ENCODE data around the gene ABCC1. TPM values are rescaled to one million over a fixed set of nuclear protein-coding genes. Genes with fewer than 3 reads are reported as not detected.

ABCC1 gene
- total and polyA plus RNA-seq, 4 donors: 12.4 to 41.5 (median 31.3) TPM

DNA sequence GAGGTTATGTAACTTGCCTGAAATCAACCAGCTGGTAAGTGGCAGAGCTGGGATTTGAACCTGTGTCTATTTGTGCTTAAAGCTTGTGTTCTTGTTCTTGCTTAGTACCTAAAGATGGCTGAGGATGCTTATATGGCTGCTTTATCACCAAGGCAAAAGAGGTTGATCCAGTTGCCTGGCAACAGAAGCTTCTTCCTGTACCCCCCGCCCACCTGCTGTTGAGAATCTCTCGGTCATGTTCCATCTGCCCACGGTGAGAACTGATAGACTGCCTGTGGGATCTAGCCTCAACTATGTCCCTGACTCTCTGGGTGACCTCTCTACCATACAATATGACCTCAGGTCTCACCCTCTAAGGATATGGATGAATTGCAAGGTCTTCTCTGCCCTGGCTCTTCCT is 213.2 kb downstream of the ABCC1 start:
- H3K4me1 ChIP-seq (ENCODE audit: control insufficient read depth in 5 of 5, insufficient read depth in 5 of 5, low read length in 5 of 5): no peaks in the 10 kb centered on the region
- ATAC-seq (ENCODE audit: insufficient read depth, low FRiP score): no peak
- no peak overlapping the region for H3K27ac ChIP-seq (ENCODE audit: low read depth in 1 of 2, low read length in 1 of 2)
- no peak for DNase-seq
- H3K9ac ChIP-seq (ENCODE audit: insufficient read depth in 1 of 2, low read length in 2 of 2): no peak overlapping the region
- peaks cover 0 to 14% (median 9%) of the 10 kb centered on the region in 4 donors for H3K9me3 ChIP-seq (ENCODE audit: control insufficient read depth in 4 of 4, insufficient read depth in 3 of 4, low read length in 3 of 4)
- no peaks in the 10 kb centered on the region for H3K27me3 ChIP-seq (ENCODE audit: control insufficient read depth in 3 of 3, insufficient read depth in 3 of 3, low read length in 2 of 3)
- 80 to 85% methylated on average over 3 of the region's 3 CpGs for WGBS, 2 donors
- H3K36me3 ChIP-seq (ENCODE audit: control insufficient read depth in 4 of 4, insufficient read depth in 4 of 4, low read length in 4 of 4): peaks cover 0 to 16% (median 0%) of the 10 kb centered on the region in 4 donors
- H3K4me3 ChIP-seq: no peak overlapping the region
- TF ChIP-seq, protein P1, sequence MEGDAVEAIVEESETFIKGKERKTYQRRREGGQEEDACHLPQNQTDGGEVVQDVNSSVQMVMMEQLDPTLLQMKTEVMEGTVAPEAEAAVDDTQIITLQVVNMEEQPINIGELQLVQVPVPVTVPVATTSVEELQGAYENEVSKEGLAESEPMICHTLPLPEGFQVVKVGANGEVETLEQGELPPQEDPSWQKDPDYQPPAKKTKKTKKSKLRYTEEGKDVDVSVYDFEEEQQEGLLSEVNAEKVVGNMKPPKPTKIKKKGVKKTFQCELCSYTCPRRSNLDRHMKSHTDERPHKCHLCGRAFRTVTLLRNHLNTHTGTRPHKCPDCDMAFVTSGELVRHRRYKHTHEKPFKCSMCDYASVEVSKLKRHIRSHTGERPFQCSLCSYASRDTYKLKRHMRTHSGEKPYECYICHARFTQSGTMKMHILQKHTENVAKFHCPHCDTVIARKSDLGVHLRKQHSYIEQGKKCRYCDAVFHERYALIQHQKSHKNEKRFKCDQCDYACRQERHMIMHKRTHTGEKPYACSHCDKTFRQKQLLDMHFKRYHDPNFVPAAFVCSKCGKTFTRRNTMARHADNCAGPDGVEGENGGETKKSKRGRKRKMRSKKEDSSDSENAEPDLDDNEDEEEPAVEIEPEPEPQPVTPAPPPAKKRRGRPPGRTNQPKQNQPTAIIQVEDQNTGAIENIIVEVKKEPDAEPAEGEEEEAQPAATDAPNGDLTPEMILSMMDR (IDR thresholded peaks at IDR 0.05; ENCODE audit: control extremely low read depth, extremely low read depth): no peak

DNA sequence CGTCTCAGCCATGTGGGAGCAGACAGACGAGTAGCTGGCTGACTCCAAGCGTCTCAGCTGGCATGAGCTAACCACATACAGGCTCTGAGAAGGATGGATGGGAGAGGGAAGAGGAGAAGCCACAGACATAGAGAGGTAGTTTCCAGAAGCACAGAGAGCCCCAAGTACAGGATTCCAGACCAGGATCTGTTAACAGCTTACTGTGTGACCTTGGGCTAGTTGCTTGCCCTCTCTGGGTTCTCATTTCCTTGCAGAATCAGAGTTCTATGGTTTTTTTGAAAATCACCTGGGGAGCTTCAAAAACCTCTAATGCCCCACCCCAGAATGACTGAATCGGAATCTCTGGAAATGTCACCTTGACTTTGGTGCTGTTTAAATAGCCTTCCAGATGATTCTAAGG is 213.7 kb downstream of the ABCC1 start:
- no peak overlapping the region for H3K9ac ChIP-seq (ENCODE audit: insufficient read depth in 1 of 2, low read length in 2 of 2)
- H3K4me3 ChIP-seq: no peak overlapping the region
- no peak overlapping the region for H3K27ac ChIP-seq (ENCODE audit: low read depth in 1 of 2, low read length in 1 of 2)
- ATAC-seq (ENCODE audit: insufficient read depth, low FRiP score) (no peak), DNase-seq (no peak)
- WGBS, 2 donors: 87 to 99% methylated on average over 4 of the region's 4 CpGs
- no peaks in the 10 kb centered on the region for H3K4me1 ChIP-seq (ENCODE audit: control insufficient read depth in 5 of 5, insufficient read depth in 5 of 5, low read length in 5 of 5)
- no peaks in the 10 kb centered on the region for H3K27me3 ChIP-seq (ENCODE audit: control insufficient read depth in 3 of 3, insufficient read depth in 3 of 3, low read length in 2 of 3)
- TF ChIP-seq, protein P1 (IDR thresholded peaks at IDR 0.05; ENCODE audit: control extremely low read depth, extremely low read depth): no peak
- H3K36me3 ChIP-seq (ENCODE audit: control insufficient read depth in 4 of 4, insufficient read depth in 4 of 4, low read length in 4 of 4): peaks cover 0 to 16% (median 0%) of the 10 kb centered on the region in 4 donors
- peaks cover 0 to 13% (median 9%) of the 10 kb centered on the region in 4 donors for H3K9me3 ChIP-seq (ENCODE audit: control insufficient read depth in 4 of 4, insufficient read depth in 3 of 4, low read length in 3 of 4)

DNA sequence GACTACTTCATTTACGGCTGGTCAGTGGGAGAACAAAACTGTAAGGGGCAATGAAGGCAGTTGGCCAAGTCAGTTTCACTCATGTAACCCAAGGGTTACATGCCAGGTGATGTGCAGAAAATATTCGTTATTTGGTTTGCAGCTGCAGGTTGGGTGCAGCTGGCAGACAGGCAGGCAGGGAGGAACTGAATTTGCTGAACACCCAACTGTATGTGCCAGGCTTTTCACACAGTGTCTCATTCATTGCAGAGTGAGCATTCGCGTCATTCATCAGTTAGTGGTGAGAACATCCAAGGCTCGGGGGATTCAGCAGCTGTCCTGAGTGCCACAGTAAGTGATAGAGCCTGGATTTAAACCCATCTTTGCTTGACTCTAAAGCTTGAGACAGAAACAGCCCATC is 214.2 kb downstream of the ABCC1 start:
- Histone ChIP-seq H3K4me3 (no peak overlapping the region), H3K36me3 (ENCODE audit: control insufficient read depth in 4 of 4, insufficient read depth in 4 of 4, low read length in 4 of 4) (peaks cover 0 to 18% (median 0%) of the 10 kb centered on the region in 4 donors), H3K27me3 (ENCODE audit: control insufficient read depth in 3 of 3, insufficient read depth in 3 of 3, low read length in 2 of 3) (no peaks in the 10 kb centered on the region), H3K9ac (ENCODE audit: insufficient read depth in 1 of 2, low read length in 2 of 2) (no peak overlapping the region), H3K9me3 (ENCODE audit: control insufficient read depth in 4 of 4, insufficient read depth in 3 of 4, low read length in 3 of 4) (peaks cover 0 to 12% (median 7%) of the 10 kb centered on the region in 4 donors), H3K27ac (ENCODE audit: low read depth in 1 of 2, low read length in 1 of 2) (no peak overlapping the region), H3K4me1 (ENCODE audit: control insufficient read depth in 5 of 5, insufficient read depth in 5 of 5, low read length in 5 of 5) (no peaks in the 10 kb centered on the region)
- DNase-seq (no peak), ATAC-seq (ENCODE audit: insufficient read depth, low FRiP score) (no peak)
- WGBS, 2 donors: 94 to 98% methylated on average over 5 of the region's 5 CpGs
- TF ChIP-seq, protein P1 (IDR thresholded peaks at IDR 0.05; ENCODE audit: control extremely low read depth, extremely low read depth): no peak

DNA sequence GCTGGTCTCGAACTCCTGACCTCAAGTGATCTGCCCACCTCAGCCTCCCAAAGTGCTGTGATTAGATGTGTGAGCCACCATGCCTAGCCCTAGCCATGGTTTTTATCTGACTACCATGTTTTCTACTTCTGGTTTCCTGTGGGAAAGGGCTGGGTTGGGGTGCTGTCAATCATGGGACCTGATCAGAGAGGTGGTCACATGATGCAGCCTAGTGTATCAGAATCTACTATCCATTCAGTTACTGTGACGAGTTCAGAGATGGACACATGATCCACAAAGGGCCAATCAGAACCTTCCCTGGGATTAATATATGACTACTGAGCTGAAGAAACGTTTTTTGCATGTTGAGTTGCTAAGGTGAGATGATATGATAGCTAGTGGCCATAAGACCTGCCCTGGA is 214.8 kb downstream of the ABCC1 start:
- peaks cover 0 to 20% (median 0%) of the 10 kb centered on the region in 4 donors for H3K36me3 ChIP-seq (ENCODE audit: control insufficient read depth in 4 of 4, insufficient read depth in 4 of 4, low read length in 4 of 4)
- H3K9ac ChIP-seq (ENCODE audit: insufficient read depth in 1 of 2, low read length in 2 of 2): no peak overlapping the region
- no peak for DNase-seq
- no peak overlapping the region for H3K4me3 ChIP-seq
- H3K9me3 ChIP-seq (ENCODE audit: control insufficient read depth in 4 of 4, insufficient read depth in 3 of 4, low read length in 3 of 4): peaks cover 0 to 10% (median 2%) of the 10 kb centered on the region in 4 donors
- no peaks in the 10 kb centered on the region for H3K4me1 ChIP-seq (ENCODE audit: control insufficient read depth in 5 of 5, insufficient read depth in 5 of 5, low read length in 5 of 5)
- TF ChIP-seq, protein P1 (IDR thresholded peaks at IDR 0.05; ENCODE audit: control extremely low read depth, extremely low read depth): no peak
- ATAC-seq (ENCODE audit: insufficient read depth, low FRiP score): no peak
- H3K27ac ChIP-seq (ENCODE audit: low read depth in 1 of 2, low read length in 1 of 2): no peak overlapping the region
- WGBS, 2 donors: 83 to 94% methylated on average over 3 of the region's 3 CpGs
- H3K27me3 ChIP-seq (ENCODE audit: control insufficient read depth in 3 of 3, insufficient read depth in 3 of 3, low read length in 2 of 3): no peaks in the 10 kb centered on the region

All from lung (tissue), 12 donors.